ENCODE measurements around the gene MYOCD. TPM values are rescaled to one million over a fixed set of nuclear protein-coding genes. Genes with fewer than 3 reads are reported as not detected.

Gene MYOCD
- total RNA-seq, 1 donor from 2014 or later, result not detected

DNA sequence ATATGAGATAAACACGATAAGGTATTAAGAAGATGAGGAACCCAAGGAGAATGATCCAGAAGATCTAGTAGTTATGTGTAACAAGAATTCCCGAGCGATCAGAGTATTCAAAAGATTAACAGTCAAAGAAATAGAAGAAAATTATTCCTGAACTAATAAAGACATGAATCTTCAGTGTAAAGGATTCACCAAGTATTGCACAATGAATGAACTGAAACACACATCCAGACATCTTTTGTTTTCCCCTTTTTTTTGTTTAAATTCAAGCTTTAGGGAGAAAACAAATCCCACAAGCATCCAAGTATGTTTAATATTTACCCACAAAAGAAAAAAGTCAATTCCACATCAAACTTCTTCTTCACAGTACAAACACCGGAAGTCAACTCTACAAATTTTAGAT, 23.7 kb upstream of the MYOCD start:
- intact Hi-C loops (cut with micrococcal nuclease), result no loop called here

DNA sequence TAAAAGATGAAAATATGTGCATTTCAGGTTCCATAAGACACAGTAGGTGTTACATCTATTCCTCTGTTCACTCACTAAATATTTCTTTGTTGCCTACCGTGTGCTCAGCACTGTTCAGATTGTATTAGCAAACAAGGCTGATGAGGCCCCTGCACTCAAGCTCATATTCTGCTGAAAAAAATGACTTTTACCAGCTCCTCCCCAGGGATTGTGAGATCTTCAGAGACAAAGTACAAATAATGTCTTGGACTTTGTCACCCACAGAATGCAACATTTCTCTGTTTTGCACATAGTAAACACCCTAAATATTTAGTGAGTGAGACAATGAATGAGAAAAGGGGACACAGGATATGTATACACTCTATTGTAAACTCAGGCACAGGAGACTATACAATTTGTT, 21.9 kb upstream of the MYOCD start:
- intact Hi-C loops (cut with micrococcal nuclease), result no loop called here

DNA sequence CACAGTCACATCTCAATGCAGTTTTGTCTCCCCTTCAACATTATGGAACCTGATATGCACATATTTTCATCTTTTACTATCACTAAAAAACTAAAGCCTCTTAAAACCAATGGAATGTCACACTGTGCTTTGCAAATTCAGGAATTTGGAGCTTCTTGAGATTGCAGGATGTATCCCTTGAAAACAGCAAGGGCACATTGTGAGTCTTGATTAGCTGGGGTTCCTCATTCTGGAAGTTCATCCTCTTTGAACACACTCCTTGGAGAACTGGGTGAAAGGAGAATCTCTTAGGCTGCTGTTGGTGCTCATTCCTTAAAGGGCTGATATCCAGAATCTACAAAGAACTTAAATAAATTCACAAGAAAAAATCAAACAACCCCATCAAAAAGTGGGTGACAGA, 21.1 kb upstream of the MYOCD start:
- intact Hi-C loops (cut with micrococcal nuclease), result no loop called here

DNA sequence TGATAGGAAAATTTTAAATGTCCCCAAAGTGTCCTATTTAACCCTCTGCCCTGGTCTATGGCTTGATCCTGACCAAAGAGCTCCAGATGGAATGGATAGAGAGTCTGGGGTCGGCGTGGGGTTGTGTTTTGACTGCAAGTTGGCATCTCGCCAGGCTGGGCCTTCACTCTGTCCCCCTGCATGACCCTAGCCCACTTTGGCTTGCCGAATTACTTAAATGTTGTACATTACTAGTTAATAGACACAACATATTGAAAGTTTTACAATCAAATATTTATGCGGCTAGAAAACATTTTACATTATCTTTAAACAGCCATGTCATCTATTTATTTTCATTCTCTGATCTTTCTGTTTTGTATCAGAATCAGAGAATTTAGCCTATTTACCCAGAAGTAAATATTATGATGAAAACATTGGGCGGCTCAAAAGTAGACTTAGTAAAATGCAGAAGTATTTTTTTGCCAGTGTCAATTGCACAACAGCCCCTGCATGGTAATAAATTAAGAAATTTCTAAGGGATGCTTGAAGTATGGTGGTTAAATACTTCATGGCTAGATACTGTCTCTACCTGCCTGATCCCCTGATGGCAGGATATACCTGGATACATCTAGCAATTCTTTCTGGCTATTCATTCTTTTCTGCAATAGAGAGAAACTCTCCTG, 18.8 kb upstream of the MYOCD start:
- intact Hi-C loops (cut with micrococcal nuclease), result no loop called here

DNA sequence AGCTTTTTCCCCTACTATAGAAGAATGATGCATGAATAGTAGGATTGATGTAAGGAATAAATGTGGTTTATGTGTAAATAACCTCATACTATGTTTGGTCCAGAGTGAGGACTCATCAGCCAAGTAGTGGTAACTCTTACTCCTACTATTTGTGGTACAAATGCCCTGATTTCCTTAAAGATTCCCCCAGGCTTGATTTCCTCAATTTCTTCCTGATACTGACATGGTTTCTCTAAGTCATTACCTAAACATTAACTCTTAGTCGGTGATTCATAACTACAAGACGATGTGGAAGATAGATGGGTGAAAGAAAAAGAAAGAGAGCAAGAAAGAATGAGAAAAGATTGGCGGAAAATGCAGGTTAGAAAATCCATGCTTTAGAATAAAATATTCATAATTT, 17.2 kb upstream of the MYOCD start:
- intact Hi-C loops (cut with micrococcal nuclease), result no loop called here

DNA sequence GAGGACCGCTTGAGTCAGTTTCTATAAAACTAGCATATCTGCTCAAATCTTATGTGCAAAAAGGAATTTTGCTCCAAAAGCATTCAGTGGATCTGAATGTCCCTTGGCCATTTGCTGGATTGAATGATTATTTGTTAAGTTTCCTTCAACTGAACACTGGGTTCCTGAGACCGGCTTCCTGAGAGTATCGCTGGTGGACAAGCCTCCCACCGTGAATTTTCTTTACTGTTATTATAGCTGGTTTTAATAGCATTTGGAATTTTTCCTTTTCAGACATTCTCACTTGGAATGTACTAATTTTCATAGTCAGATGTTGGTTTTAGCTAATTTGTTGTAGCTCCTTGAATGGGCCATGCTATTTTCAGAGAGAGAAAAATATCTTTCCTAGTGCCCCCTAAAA, 9.8 kb upstream of the MYOCD start:
- intact Hi-C loops (cut with micrococcal nuclease), result no loop called here

DNA sequence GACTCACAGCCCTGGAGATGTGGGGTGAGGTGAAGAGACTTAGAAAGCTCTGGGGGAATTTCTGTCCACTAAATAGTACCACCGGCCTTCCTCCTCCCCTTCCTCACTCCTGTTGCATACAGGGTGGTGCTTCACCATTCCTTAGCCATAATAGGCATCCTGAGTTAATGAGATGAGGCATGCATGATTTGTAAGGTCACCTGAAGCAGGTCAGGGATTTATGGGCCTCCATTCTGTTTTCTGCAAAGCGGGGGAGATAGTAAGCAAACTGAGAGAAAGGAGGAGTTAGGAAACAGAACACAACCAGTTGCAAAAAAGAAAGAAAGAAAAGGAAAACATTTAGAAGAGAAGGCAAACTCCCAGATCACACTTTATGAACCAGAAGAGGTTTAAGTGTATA, 9.3 kb upstream of the MYOCD start:
- intact Hi-C loops (cut with micrococcal nuclease), result no loop called here

DNA sequence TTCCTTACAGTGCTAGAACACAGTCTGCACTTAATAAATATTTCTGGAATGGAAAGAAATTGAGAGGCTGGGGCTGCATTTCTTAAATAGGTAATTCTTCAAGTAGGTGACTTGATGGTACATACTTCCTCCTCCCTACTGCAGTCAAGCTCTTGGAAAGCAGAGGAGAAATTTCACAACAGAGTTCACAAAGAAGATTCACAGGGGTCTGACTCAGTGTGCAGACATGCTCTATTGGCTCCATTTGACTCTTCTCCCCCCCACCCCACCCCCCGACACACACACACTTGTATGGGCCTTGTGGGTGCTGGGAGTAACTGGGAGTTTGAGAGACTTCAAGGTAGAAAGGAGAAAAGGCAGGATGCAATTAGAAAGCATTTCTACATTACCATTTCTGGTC, 6.2 kb upstream of the MYOCD start:
- intact Hi-C loops (cut with micrococcal nuclease), result no loop called here

DNA sequence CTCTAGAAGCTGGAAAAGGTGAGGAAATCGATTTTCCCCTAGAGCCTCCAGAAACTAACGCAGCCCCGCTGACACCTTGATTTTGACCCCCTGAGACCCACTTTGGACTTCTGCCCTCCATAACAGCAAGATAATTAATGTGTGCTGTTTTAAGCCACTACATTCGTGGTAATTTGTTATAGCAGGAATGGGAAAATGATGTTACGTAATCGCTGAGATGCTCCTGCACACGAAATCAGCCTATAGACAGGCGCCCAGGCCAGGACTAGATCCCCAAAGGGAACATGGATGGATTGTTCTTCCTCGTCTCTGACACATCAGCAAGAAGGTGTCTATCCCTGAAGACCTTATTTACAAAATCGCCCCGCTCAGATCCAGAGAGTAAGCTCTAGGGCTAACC, 1.4 kb upstream of the MYOCD start:
- intact Hi-C loops (cut with micrococcal nuclease), result no loop called here

DNA sequence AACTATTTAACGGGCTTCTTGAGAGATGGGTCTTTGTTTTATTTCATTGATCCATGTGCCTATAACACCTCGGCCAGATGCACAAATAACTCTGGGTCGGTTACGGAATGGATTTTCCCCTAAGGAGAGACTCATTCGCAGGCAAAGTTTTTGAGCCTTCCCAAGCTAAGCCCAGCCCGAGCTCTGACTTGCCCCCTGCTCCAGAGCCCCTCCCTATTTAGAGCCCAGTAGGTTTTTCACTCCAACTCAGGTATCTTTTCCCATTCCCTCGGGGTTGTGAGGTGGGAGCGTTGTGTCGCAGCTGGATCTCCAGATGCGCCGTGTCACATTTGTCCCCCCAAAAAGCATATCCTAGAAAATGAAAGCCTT, 812 bp upstream of the MYOCD start:
- intact Hi-C loops (cut with micrococcal nuclease), result loop anchor here (5.0 kb wide), 1 partner anchor 408 kb away; no protein-coding TSS in a partner anchor

DNA sequence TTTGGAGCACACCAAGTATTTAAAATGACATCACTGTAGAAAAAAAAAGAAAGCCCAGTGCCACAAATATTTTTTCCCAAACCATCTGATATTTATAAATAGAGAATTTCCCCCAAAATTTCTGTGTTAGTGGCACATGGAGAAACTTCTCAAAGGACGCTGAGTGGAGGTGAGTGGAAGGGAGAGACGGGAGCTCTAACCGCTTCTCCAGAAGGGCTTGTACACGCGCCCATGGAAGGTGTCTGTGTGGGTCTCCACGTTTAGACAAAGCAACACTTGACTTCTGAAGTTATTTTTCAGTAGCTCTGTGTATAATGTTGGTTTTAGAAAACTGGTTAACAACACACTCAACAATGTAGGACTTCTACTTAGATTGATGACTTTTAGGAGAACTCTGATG, 1.0 kb downstream of the MYOCD start:
- intact Hi-C loops (cut with micrococcal nuclease), result loop anchor here (5.0 kb wide), 1 partner anchor 409 kb away; no protein-coding TSS in a partner anchor

DNA sequence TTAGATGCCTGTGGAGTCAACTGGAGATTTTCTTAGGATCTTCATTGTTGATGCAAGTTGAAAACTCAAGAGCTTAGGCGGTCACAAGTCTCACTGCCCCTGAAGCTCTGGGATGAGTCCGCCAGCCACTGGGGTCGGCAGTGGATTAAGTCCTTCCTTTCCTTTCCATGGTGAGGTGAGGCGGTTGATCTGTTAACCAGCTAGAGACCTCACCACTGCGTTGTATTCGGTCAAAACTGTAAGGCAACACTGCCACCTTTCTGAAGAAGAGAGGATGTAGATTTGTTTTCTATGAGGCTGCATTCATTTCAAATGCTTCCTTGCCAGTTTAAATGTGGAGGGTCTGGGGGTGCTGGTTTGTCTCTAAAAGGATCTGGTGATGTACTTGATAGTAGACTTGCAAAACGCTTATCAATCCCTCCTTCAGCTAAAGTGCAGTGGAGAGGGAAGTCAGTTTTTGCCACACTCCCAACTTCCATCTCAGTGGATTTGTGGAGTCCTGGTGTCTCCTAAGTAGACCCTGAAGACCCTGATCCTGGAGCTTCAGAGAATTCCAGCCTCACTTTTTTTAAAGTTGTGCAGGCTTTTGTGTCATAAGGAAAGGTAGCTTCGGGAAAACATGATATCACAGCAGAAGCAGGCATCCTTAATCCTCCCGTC, 1.7 kb downstream of the MYOCD start:
- intact Hi-C loops (cut with micrococcal nuclease), result loop anchor here (5.0 kb wide), 1 partner anchor 410 kb away; no protein-coding TSS in a partner anchor

DNA sequence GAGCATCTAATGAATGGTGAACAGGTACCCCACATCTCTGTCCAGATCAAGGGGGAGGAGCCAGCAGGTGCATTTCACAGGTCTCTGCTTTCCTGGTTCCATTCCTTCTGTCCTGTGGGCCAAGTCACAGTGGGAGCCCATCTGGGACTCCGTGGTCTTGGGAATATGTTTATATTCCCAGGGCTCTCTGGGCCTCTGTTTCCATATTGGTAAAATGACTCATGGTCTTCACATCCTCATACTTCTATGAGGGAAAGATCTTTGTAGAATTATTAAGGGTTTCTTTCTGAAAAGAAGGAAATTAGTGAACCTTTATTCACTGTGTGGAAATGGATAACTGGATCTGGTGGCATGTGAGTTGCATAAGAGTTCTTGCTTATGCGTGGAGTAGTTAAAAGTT, 6.2 kb downstream of the MYOCD start:
- intact Hi-C loops (cut with micrococcal nuclease), result no loop called here

DNA sequence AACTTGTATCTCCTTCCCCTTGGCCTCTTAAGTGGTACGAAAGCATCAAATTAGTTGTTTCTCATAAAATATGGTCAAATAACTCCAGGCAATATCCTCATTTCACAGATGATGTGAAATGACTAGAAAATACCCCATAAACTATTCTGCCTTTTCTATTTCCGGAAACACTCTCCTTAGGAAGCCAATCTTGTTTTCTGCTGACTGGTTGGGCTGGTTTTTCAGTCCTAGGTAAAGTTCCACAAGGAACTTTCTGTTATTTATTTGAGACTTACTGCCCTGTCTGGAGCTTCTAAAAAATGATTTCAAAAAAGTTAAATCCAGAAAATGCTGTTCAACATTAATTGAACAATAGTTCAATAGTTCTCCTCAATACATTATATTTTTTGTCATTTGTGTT, 7.3 kb downstream of the MYOCD start:
- intact Hi-C loops (cut with micrococcal nuclease), result no loop called here

DNA sequence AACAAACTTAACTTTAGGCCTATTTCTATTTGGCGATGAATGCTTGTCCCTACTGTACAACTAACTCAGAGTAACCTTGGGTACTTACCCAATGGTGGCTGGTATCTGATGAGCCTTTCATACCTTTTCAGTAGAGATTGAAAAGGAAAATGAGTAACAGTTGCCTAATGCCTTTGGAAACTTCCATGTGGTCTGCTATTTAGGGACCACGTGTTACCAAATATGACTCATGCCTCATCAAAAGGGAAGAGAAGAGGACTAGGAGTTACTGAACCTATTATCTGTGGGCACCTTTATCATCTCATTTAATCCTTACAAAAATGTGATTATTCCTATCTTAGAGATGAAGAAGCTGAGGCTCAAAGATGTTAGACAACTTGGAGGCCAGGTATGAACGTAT, 8.1 kb downstream of the MYOCD start:
- intact Hi-C loops (cut with micrococcal nuclease), result no loop called here

DNA sequence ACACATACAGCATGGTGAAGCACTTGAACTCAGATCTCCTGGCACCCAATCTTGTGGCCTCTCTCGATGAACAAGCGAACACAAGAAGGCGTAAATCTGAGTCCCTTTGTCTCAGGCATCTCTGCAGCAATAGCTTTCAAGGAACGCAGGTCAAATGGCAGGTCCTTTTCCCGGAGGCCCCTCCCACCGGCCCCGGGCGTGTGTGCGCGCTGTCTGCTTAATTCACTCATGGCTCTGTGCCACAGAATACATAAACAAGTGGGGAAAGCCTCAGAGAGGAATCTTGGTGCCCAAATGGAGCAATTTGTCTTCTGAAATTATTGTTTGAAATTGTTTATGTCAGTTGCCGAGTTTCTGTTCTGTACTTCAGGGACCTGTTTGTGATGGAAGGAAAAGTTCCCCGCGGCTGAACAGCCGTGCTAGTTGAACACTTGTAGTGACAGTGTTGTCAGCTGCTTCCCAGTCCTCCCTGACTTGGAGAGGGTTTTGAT, 14.8 kb downstream of the MYOCD start:
- intact Hi-C loops (cut with micrococcal nuclease), result no loop called here

DNA sequence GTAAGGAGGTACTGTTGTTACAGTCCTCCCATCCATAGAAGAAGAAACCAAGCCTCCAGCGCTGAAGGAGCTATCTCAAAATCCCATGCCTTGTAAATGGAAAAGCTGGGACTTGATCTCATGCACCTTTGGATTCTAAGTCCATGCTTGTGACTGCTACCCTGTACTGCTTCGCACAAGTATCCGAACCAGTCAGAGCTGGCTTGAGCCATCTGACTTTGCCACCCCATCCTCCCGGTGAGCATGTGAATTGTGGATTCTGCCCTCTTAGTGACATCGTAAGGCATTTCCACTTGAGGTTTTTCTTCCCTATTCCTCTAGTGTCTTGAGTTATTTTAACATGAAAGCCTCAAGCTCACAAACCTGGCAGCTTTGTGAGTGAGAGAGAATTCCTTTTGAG, 15.3 kb downstream of the MYOCD start:
- intact Hi-C loops (cut with micrococcal nuclease), result no loop called here

DNA sequence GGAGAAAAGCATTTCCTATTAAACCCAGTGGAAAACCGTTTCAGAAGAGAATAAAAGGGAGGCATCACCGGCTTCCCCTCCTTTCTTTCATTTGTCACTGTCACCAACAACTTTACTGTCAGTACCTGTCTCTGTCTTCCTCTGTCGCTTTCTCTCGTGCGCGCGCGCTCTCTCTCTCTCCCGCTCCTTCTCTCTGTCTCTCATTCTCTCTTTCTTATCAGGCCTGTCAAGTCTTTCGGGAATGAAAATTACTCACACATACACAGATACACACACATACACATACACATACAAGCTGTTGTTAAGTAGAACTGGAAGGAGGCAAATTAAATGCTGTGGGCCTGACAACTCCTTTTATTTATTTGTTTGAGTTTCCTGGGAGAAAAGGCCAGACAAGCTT, 17.6 kb downstream of the MYOCD start:
- intact Hi-C loops (cut with micrococcal nuclease), result no loop called here

DNA sequence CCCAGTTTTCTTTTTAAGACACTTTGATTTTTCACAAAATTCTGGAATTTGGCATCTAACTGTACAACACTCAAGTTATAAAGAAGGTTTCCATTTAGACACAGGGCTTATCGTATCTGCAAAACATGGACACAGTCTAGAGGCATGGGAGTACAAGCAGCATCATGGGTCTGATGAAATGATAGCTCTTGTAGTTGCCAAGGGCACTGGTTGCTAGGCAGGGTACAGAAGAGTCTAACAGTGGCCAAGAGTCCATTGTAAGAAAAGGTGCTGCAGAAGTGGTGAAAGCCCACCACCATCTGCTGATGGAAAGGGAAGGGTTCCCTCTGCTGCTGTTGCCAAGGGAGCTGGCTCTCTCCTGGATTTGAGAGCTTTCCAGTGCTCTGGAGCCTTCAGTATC, 20.8 kb downstream of the MYOCD start:
- intact Hi-C loops (cut with micrococcal nuclease), result no loop called here

DNA sequence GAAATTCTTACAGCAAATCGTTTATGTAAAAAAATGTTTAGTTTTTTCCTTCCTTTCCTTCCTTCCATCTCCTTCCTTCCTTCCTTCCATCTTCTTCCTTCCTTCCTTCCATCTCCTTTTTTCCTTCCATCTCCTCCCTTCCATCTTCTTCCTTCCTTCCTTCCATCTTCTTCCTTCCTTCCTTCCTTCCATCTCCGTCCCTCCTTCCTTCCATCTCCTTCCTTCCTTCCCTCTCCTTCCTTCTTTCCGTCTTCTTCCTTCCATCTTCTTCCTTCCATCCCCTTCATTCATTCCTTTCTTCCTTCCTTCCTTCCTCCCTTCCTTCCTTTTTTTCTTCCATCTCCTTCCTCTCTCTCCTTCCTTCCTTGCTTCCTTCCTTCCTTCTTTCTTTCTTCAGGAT, 22.7 kb downstream of the MYOCD start:
- intact Hi-C loops (cut with micrococcal nuclease), result no loop called here

DNA sequence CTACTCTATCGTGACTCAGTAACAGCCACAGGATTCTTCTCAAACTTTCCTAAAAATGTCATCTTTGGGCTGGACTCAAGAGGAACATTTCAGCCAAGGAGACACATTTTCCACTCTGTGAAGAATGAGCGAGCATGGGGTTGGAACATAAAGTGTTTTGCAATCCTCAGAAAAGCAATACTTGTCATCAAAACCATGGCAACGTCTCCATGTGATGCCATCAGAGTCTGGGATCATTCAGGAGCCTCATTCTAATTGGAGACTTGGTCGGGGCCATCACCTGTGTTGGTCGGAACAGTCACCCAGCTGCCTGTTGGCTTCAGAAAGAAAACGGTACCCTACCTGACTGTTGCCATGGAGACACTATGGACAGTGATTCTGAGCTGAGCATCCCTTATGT, 25.5 kb downstream of the MYOCD start:
- intact Hi-C loops (cut with micrococcal nuclease), result no loop called here

DNA sequence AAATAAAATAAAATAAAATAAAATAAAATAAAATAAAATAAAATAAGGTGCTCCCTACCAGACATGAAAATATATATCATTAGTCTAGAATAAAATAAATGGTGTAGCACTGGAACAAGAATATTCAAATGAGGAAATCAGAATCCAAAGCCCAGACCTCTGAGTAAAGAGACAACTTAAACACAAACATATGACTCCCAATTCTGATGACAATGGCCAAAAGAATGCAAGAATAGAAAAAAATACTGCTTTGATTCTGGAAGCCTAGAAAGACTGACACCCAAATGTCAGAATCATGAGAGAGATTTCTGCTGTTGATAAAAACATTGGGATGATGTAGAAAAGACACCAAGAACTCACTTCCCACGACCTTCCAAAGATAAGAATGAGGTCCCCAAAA, 27.9 kb downstream of the MYOCD start:
- intact Hi-C loops (cut with micrococcal nuclease), result no loop called here

DNA sequence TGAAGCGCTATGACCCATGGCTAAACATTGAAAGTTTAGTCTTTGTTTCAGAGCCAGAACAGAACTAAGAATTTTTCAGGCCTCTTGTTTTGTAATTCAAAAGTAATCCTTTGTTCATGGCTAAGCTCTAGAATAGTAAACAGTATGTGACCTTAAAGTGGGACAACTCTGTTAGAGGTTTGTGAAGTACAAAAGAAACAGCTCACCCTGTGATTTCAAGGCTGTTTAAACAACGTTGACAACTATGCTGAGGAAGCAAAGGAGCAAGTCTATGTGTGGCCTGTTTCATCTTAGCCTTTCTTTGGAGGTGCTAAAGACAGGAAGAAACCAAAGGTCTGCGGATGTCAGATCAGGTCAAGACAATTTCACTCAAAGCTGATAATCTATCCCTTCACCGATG, 40.4 kb downstream of the MYOCD start:
- intact Hi-C loops (cut with micrococcal nuclease), result no loop called here
